GM12892 (cell line): ENCODE results near the gene ZNF423.

Source experiments
- POLR2A ChIP-seq: IDR thresholded peaks from 2 replicates; pipeline ENCODE4 v1.6.1; 2011; ENCODE audit warnings: low read depth, low read length, control low read depth
- POLR2AphosphoS5 ChIP-seq: IDR thresholded peaks from 2 replicates; pipeline ENCODE4 v1.6.1; 2011; ENCODE audit warnings: low read depth, low read length, control low read depth
- TAF1 ChIP-seq: IDR thresholded peaks from 2 replicates; pipeline ENCODE4 v1.6.1; 2011; ENCODE audit warnings: low read depth, mild to moderate bottlenecking, control low read depth, low read length, borderline replicate concordance

DNA sequence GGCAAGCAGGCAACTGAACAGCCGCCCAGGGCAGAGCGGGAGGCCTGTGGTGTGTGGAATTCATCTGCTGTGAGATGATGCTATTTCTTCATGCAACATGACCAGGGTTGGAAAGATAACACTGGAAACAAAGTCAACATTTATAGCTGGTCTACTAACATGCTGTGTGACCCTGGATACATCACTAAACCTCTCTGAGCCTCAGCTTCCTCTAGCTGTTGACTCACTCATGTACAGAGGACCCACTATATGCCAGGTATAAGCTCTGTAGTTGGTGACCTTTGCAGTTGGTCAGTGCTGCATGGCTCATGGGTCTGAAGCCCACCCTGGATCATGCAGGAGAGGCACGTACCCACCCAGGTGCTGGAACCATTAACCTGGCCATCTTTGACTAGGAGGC is 180.9 kb downstream of the ZNF423 start:
- TF ChIP-seq POLR2A (no peak), POLR2AphosphoS5 (no peak), TAF1 (no peak)
